SK-N-SH treated with all-trans-retinoic acid at 6 μM for 48 hours (cell line): ENCODE measurements around the gene GDI2.

Source experiments
- ARNTL ChIP-seq: fragments of 450-650 bp; formaldehyde crosslinking; IDR thresholded peaks from 2 replicates; pipeline ENCODE4 v1.5.0; 2020; ENCODE audit warnings: low read depth, mild to moderate bottlenecking, moderate library complexity, borderline replicate concordance
- BACH2 ChIP-seq: fragments of 250-450 bp; sonication (Bioruptor Pico); IDR thresholded peaks from 2 replicates; pipeline ENCODE4 v1.9.0; 2021; ENCODE audit warnings: mild to moderate bottlenecking, borderline replicate concordance
- CSDC2 ChIP-seq: fragments of 250-450 bp; sonication (Bioruptor Pico); IDR thresholded peaks from 2 replicates; pipeline ENCODE4 v1.5.0; 2020; ENCODE audit warnings: mild to moderate bottlenecking, moderate library complexity
- ESRRG ChIP-seq: fragments of 250-450 bp; sonication (Bioruptor Pico); IDR thresholded peaks from 2 replicates; pipeline ENCODE4 v1.6.1; 2021; ENCODE audit warnings: mild to moderate bottlenecking
- GLIS3 ChIP-seq: fragments of 250-450 bp; sonication (Bioruptor Pico); IDR thresholded peaks from 2 replicates; pipeline ENCODE4 v1.5.0; 2020; ENCODE audit warnings: mild to moderate bottlenecking, moderate library complexity
- ISL1 ChIP-seq: fragments of 250-450 bp; sonication (Bioruptor Pico); IDR thresholded peaks from 2 replicates; pipeline ENCODE4 v2.1.2; 2022; ENCODE audit warnings: mild to moderate bottlenecking, moderate library complexity
- RARB ChIP-seq: fragments of 250-450 bp; sonication (Bioruptor Pico); IDR thresholded peaks from 2 replicates; pipeline ENCODE4 v1.8.0; 2021; ENCODE audit warnings: mild to moderate bottlenecking, moderate library complexity
- TOX ChIP-seq: fragments of 250-450 bp; sonication (Bioruptor Pico); IDR thresholded peaks from 2 replicates; pipeline ENCODE4 v1.8.0; 2021; ENCODE audit warnings: mild to moderate bottlenecking, moderate library complexity, borderline replicate concordance
- ZFP3 ChIP-seq: fragments of 250-450 bp; sonication (Bioruptor Pico); IDR thresholded peaks from 2 replicates; pipeline ENCODE4 v1.5.0; 2020; ENCODE audit warnings: mild to moderate bottlenecking, moderate library complexity
- ZFP30 ChIP-seq: fragments of 450-650 bp; formaldehyde crosslinking; IDR thresholded peaks from 2 replicates; pipeline ENCODE4 v1.5.0; 2022; ENCODE audit warnings: mild to moderate bottlenecking, moderate library complexity
- ZNF8 ChIP-seq: fragments of 450-650 bp; formaldehyde crosslinking; IDR thresholded peaks from 2 replicates; pipeline ENCODE4 v1.5.0; 2020; ENCODE audit warnings: mild to moderate bottlenecking, moderate library complexity
- TF ChIP-seq, protein P1 (sequence below): fragments of 250-450 bp; sonication (Bioruptor Pico); IDR thresholded peaks from 2 replicates; pipeline ENCODE4 v1.8.0; 2020; ENCODE audit warnings: mild to moderate bottlenecking, moderate library complexity, borderline replicate concordance
- TF ChIP-seq, protein P2 (sequence below): fragments of 250-450 bp; sonication (Bioruptor Pico); IDR thresholded peaks from 2 replicates; pipeline ENCODE4 v1.8.0; 2021; ENCODE audit warnings: low read depth, mild to moderate bottlenecking, moderate library complexity, borderline replicate concordance
- TF ChIP-seq, protein P3 (sequence below): fragments of 250-450 bp; sonication (Bioruptor Pico); IDR thresholded peaks from 2 replicates; pipeline ENCODE4 v1.5.0; 2020; ENCODE audit warnings: mild to moderate bottlenecking, moderate library complexity

DNA sequence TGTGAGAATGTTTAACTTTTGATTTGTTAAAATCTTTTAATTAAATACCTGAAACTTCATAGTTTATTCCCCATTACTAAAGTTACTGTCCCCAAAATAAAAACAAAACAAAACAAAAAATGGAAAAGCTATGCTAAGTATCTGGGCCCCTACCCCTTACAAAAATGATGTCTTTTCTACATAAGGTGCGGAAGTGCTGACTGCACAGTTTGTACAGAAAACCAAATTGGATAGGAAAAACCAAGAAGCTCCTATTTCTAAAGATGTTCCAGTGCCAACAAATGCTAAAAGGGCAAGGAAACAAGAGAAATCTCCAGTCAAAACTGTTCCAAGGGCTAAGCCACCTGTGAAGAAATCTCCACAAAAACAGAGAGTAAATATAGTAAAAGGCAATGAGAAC, 78.1 kb downstream of the GDI2 start:
- TF ChIP-seq, protein P1, sequence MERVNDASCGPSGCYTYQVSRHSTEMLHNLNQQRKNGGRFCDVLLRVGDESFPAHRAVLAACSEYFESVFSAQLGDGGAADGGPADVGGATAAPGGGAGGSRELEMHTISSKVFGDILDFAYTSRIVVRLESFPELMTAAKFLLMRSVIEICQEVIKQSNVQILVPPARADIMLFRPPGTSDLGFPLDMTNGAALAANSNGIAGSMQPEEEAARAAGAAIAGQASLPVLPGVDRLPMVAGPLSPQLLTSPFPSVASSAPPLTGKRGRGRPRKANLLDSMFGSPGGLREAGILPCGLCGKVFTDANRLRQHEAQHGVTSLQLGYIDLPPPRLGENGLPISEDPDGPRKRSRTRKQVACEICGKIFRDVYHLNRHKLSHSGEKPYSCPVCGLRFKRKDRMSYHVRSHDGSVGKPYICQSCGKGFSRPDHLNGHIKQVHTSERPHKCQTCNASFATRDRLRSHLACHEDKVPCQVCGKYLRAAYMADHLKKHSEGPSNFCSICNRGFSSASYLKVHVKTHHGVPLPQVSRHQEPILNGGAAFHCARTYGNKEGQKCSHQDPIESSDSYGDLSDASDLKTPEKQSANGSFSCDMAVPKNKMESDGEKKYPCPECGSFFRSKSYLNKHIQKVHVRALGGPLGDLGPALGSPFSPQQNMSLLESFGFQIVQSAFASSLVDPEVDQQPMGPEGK (CRISPR knock-in tag) = no peak
- TF ChIP-seq ESRRG (CRISPR knock-in tag) (no peak), ZNF8 (CRISPR knock-in tag) (no peak), ZFP30 (CRISPR knock-in tag) (no peak), ZFP3 (no peak), ISL1 (CRISPR knock-in tag) (no peak), RARB (CRISPR knock-in tag) (no peak), GLIS3 (CRISPR knock-in tag) (no peak), CSDC2 (no peak), TOX (CRISPR knock-in tag) (no peak), ARNTL (CRISPR knock-in tag) (no peak), BACH2 (CRISPR knock-in tag) (no peak)
- TF ChIP-seq, protein P2, sequence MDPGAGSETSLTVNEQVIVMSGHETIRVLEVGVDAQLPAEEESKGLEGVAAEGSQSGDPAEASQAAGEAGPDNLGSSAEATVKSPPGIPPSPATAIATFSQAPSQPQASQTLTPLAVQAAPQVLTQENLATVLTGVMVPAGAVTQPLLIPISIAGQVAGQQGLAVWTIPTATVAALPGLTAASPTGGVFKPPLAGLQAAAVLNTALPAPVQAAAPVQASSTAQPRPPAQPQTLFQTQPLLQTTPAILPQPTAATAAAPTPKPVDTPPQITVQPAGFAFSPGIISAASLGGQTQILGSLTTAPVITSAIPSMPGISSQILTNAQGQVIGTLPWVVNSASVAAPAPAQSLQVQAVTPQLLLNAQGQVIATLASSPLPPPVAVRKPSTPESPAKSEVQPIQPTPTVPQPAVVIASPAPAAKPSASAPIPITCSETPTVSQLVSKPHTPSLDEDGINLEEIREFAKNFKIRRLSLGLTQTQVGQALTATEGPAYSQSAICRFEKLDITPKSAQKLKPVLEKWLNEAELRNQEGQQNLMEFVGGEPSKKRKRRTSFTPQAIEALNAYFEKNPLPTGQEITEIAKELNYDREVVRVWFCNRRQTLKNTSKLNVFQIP (CRISPR knock-in tag) = no peak
- TF ChIP-seq, protein P3, sequence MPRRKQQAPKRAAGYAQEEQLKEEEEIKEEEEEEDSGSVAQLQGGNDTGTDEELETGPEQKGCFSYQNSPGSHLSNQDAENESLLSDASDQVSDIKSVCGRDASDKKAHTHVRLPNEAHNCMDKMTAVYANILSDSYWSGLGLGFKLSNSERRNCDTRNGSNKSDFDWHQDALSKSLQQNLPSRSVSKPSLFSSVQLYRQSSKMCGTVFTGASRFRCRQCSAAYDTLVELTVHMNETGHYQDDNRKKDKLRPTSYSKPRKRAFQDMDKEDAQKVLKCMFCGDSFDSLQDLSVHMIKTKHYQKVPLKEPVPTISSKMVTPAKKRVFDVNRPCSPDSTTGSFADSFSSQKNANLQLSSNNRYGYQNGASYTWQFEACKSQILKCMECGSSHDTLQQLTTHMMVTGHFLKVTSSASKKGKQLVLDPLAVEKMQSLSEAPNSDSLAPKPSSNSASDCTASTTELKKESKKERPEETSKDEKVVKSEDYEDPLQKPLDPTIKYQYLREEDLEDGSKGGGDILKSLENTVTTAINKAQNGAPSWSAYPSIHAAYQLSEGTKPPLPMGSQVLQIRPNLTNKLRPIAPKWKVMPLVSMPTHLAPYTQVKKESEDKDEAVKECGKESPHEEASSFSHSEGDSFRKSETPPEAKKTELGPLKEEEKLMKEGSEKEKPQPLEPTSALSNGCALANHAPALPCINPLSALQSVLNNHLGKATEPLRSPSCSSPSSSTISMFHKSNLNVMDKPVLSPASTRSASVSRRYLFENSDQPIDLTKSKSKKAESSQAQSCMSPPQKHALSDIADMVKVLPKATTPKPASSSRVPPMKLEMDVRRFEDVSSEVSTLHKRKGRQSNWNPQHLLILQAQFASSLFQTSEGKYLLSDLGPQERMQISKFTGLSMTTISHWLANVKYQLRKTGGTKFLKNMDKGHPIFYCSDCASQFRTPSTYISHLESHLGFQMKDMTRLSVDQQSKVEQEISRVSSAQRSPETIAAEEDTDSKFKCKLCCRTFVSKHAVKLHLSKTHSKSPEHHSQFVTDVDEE (CRISPR knock-in tag) = no peak
